ENCODE data around the gene PTRHD1. TPM values are rescaled to one million over a fixed set of nuclear protein-coding genes. Genes with fewer than 3 reads are reported as not detected.
A peak's percentile ranks its signal among the peaks of the same experiment; 100 is the strongest.

PTRHD1 gene
- total and polyA plus RNA-seq, 2 of the 8 experiments (the other 6 are each of a cell fraction or from before 2014, with no cell fraction given), result 46.2 to 91.9 TPM

DNA sequence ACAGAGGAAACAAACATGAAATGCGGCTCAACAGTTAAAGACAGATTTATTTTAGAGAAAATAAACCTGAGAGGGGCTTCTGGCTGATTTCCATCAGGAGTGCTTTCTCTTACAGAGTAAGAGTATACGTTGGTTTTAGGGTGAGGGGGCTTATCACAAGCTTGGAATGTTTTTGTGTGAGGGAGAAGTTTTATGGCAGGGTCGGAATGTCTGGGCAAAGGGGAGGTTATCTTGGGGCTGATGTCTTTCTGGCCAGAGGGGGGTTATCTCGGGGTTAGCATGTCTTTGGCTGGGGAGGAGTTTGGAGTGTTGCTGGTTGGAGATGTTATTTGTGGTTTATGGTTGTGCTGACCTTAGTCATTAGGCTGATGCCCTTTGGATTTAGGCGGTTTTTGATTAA is 22.1 kb downstream of the PTRHD1 start:
- ChIA-PET CTCF (ENCODE audit: partially characterized antibody) (no interaction called here), POLR2A (ENCODE audit: partially characterized antibody) (interaction anchor here (0.6 kb wide), 2 partner anchors 9 to 89 kb away, joined by 3 to 4 read pairs; no protein-coding TSS in a partner anchor)
- H2BK15ac ChIP-seq (ENCODE audit: low read length), result no peak overlapping the region

More for the DNA sequence above, 22.1 kb downstream of the PTRHD1 start:
- H2BK5ac ChIP-seq (ENCODE audit: low read depth, low read length), result no peak overlapping the region
- peaks cover 0 to 3% (median 0%) of the 10 kb centered on the region in 4 experiments; a peak in 4 of 7 replicates for H3K4me1 ChIP-seq (replicated peaks in 1 of 4; ENCODE audit: control insufficient read depth in 3 of 4, insufficient read depth in 4 of 4, low read length in 3 of 4)
- no peak overlapping the region for H2BK20ac ChIP-seq (ENCODE audit: low read length)
- no peak overlapping the region for H3K4me3 ChIP-seq (ENCODE audit: extremely low read depth in 1 of 4, insufficient read depth in 2 of 4, low read depth in 3 of 4, low read length in 4 of 4)
- no peak overlapping the region for H2BK120ac ChIP-seq (replicated peaks; ENCODE audit: low read depth, low read length)
- no peak overlapping the region for H4K91ac ChIP-seq (replicated peaks; ENCODE audit: insufficient read length, low read length)
- no peaks in the 10 kb centered on the region for H3K9me3 ChIP-seq (ENCODE audit: insufficient read depth in 2 of 2, low read depth in 1 of 2, low read length in 1 of 2)
- no peaks in the 10 kb centered on the region for H3K79me1 ChIP-seq (ENCODE audit: low read depth, low read length)
- no peak overlapping the region for H3K9ac ChIP-seq (replicated peaks in 1 of 4; ENCODE audit: extremely low read depth in 1 of 4, low read depth in 3 of 4, low read length in 3 of 4)
- H3K18ac ChIP-seq (ENCODE audit: extremely low read depth, low read length), result no peak overlapping the region
- FAIRE-seq, result peak; percentile 48
- no peaks in the 10 kb centered on the region; the same call in 1 of the 2 replicates for H3K23me2 ChIP-seq (ENCODE audit: low read depth, low read length)
- H3K27ac ChIP-seq (ENCODE audit: low read depth, low read length), result no peak overlapping the region
- TF ChIP-seq POLR2AphosphoS5 (IDR thresholded peaks at IDR 0.05; ENCODE audit: low read depth, low read length) (no peak), RNF2 (IDR thresholded peaks at IDR 0.05; ENCODE audit: borderline replicate concordance, low read depth, low read length, missing control alignments, poor library complexity, severe bottlenecking) (no peak), HDAC2 (IDR thresholded peaks at IDR 0.05; ENCODE audit: borderline replicate concordance in 1 of 2, low read depth in 2 of 2, low read length in 2 of 2) (no peak)
- no peak overlapping the region for H4K5ac ChIP-seq (ENCODE audit: insufficient read length, low read depth, low read length)
- H3K56ac ChIP-seq (replicated peaks; ENCODE audit: insufficient read length, low read depth, low read length), result no peak overlapping the region
- no peak overlapping the region for H2AK5ac ChIP-seq (ENCODE audit: low read depth, low read length)
- H3K23ac ChIP-seq (ENCODE audit: insufficient read length), result no peak overlapping the region
- H4K8ac ChIP-seq (ENCODE audit: extremely low read depth, insufficient read depth, low read length), result no peak overlapping the region
- no peak for DNase-seq (ENCODE audit: low read depth in 1 of 2, low spot score in 2 of 2)
- H4K20me1 ChIP-seq (replicated peaks in 1 of 2; ENCODE audit: control insufficient read depth in 1 of 2, insufficient read depth in 2 of 2, low read length in 2 of 2), result no peaks in the 10 kb centered on the region
- H3K79me2 ChIP-seq (ENCODE audit: control insufficient read depth in 1 of 2, insufficient read depth in 2 of 2, low read length in 2 of 2), result no peaks in the 10 kb centered on the region
- no peak overlapping the region for H3K4ac ChIP-seq (replicated peaks; ENCODE audit: insufficient read length, low read depth, low read length)
- no peak overlapping the region for H2BK12ac ChIP-seq (ENCODE audit: low read depth, low read length)
- no peak overlapping the region for H2AFZ ChIP-seq (ENCODE audit: low read length)
- H3K36me3 ChIP-seq (ENCODE audit: control insufficient read depth in 2 of 4, insufficient read depth in 4 of 4, low read length in 3 of 4), result no peaks in the 10 kb centered on the region
- H3K14ac ChIP-seq (ENCODE audit: insufficient read length), result no peak overlapping the region
- no peak overlapping the region for H3K4me2 ChIP-seq (ENCODE audit: insufficient read depth in 1 of 2, low read depth in 2 of 2, low read length in 2 of 2)
- H3K27me3 ChIP-seq (replicated peaks in 1 of 4; ENCODE audit: control insufficient read depth in 3 of 4, extremely low read depth in 1 of 4, insufficient read depth in 3 of 4, low read length in 3 of 4), result no peaks in the 10 kb centered on the region
- WGBS, 2 experiments (ENCODE audit: extremely low coverage in 1 of 2, insufficient coverage in 1 of 2, insufficient read length in 1 of 2, insufficient replicate concordance in 2 of 2, low coverage in 1 of 2, low lambda C conversion rate in 2 of 2, missing lambda C conversion rate in 1 of 2), result 92% methylated on average over 5 of the region's 5 CpGs; no CpG with 5 or more reads in 1 of the 2 experiments
